ENCODE data around the gene XYLT1.

The XYLT1 gene

DNA sequence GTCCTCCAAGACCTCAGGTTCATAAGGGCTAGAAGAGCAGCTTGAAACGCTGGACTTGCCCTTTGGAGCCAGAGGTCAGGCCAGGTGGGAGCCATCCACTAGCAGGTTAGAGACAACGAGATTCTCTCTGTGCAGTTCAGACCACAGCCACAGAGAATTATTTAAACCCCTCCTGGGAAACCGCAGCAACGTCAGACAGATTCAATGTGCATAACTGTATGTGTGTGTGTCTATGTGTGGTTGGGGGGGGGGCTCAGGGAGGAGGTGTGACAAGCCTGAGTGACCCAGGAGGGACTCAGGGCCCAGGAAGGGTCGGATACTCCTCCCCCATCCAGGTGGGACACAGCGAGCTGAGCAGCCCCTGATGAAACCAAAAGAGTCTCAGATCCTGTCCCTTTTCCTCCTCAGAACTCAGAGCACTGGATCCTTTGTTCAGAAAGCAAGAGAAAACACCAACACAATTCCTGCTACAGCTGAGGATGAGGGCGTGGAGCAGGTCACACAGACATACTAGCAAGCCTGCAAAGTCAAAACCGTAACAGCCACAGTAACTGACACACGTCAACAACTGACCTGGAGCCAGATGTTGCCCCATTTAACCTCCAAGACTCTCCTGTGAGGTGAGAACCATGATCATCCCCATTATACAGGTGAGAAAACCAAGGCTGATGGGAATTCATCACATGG lies 66.8 kb downstream of the XYLT1 start:
- DNase-seq (ENCODE audit: low spot score), result no peak
- TF ChIP-seq, protein P1, sequence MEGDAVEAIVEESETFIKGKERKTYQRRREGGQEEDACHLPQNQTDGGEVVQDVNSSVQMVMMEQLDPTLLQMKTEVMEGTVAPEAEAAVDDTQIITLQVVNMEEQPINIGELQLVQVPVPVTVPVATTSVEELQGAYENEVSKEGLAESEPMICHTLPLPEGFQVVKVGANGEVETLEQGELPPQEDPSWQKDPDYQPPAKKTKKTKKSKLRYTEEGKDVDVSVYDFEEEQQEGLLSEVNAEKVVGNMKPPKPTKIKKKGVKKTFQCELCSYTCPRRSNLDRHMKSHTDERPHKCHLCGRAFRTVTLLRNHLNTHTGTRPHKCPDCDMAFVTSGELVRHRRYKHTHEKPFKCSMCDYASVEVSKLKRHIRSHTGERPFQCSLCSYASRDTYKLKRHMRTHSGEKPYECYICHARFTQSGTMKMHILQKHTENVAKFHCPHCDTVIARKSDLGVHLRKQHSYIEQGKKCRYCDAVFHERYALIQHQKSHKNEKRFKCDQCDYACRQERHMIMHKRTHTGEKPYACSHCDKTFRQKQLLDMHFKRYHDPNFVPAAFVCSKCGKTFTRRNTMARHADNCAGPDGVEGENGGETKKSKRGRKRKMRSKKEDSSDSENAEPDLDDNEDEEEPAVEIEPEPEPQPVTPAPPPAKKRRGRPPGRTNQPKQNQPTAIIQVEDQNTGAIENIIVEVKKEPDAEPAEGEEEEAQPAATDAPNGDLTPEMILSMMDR (IDR thresholded peaks at IDR 0.05), result no peak
- peak overlapping the region; percentile 80 to 95 for H3K27ac ChIP-seq
- H3K4me3 ChIP-seq, result no peak overlapping the region

DNA sequence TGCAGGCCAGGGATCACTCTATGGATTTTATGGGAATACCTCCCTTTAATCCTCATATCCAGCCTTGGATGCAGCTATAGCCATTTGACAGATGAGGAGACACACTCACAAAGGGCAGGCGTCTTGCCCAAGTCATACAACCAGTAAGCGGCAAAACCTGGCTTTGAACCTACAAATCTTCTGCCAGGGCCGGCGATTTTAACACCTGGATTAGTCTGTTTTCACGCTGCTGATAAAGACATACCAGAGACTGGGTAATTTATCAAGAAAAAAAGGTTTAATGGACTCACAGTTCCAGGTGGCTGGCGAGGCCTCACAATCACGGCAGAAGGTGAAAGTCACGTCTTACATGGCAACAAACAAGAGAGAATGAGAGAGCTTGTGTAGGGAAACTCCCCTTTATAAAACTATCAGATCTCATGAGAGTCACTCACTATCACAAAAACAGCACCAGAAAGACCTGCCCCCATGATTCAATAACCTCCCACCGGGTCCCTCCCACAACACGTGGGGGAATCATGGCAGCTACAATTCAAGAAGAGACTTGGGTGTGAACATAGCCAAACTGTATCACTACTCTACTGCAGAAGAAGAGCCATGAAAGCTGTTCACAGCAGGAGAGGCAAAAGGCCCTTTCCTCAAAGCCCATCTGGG lies 67.5 kb downstream of the XYLT1 start:
- no peak for DNase-seq (ENCODE audit: low spot score)
- H3K4me3 ChIP-seq, result no peak overlapping the region
- TF ChIP-seq, protein P1 (IDR thresholded peaks at IDR 0.05), result no peak
- peak overlapping the region in 1 of 2 donors; percentile 95 for H3K27ac ChIP-seq

DNA sequence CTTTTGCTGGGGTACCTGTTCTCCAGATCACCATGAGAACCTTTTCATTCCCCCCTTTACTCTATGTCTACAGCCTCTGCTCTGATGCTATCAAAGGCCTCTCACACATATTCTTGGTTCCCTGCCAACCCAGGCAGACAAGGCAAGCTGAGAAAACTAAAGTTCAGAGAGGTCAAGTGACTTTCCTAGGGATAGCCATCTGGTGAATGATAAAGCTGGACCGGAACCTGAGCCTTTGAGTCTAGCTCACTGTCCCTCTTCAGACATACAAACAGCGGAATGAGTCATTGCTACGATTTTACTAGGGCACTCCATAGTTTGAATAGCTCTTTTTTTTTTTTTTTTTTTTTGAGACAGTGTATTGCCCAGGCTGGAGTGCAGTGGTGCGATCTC lies 73.3 kb downstream of the XYLT1 start:
- no peak for DNase-seq (ENCODE audit: low spot score)
- H3K4me3 ChIP-seq, result peak overlapping the region; percentile 15
- peak overlapping the region; percentile 55 to 64 for H3K27ac ChIP-seq
- TF ChIP-seq, protein P1 (IDR thresholded peaks at IDR 0.05), result no peak

DNA sequence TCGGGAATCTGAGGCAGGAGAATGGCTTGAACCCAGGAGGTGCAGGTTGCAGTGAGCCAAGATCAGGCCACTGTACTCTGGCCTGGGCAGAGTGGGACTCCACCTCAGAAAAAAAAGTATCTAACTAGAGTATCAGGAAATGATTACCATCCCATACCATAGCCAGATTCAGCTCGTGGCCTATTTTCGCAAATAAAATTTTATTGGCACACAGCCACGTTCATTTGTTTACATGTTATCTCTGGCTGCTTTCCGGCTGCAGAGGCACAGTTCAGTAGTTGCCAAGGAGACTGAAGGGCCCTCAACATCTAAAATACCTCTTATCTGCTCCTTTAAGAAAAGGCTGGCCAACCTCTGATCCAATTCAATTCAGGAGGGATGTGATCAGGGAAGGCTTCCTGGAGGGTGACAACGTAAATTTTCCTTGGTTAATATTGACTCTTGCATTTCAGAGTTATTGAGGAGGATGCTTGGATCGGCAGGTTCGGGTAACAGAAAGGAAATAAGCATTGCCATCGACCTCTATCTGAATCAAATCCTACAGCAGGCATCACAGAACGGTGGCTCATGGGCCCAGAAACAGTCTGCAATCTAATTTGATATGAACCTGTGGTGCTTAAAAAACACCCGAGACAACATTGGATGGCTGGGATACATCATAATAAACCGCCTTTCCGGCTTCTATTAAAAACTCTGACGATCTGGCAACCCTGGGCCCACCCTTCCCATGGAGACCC lies 73.8 kb downstream of the XYLT1 start:
- H3K4me3 ChIP-seq, result peak overlapping the region; percentile 15

DNA sequence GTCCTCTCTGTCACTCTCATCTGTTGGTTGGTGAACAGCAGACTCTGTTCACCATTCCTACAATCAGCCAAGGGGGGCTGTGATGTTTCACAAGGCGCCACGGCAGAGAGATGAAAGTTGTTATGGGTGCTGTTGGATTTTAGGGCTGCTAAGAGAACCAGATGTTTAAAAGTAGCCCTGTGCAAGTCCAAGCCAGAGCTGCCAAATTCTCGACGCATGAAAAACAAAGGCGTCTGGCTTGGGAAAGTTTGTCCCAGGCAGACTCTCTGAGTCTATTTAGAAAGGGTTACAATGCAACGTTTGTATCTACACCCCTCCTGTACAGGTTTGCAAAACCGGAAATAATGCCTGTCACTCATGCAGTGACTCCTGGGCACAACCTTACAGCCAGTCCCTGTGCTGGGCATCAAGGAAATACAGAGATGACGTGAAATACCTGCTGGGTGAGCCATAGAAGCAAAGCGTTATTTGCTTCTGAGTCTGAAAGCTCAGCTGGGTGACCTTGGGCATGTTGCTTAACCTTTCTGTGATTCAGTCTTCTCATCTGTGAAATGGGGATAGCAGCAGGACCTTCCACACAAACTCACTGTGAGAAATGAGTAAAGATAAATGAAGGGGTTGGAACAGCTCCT lies 74.8 kb downstream of the XYLT1 start:
- DNase-seq (ENCODE audit: low spot score), result no peak
- peak overlapping the region; percentile 55 to 64 for H3K27ac ChIP-seq
- TF ChIP-seq, protein P1 (IDR thresholded peaks at IDR 0.05), result no peak
- no peak overlapping the region for H3K4me3 ChIP-seq

More for the DNA sequence above, 73.8 kb downstream of the XYLT1 start:
- TF ChIP-seq, protein P1 (IDR thresholded peaks at IDR 0.05), result no peak
- H3K27ac ChIP-seq, result peak overlapping the region; percentile 55 to 64
- no peak for DNase-seq (ENCODE audit: low spot score)

DNA sequence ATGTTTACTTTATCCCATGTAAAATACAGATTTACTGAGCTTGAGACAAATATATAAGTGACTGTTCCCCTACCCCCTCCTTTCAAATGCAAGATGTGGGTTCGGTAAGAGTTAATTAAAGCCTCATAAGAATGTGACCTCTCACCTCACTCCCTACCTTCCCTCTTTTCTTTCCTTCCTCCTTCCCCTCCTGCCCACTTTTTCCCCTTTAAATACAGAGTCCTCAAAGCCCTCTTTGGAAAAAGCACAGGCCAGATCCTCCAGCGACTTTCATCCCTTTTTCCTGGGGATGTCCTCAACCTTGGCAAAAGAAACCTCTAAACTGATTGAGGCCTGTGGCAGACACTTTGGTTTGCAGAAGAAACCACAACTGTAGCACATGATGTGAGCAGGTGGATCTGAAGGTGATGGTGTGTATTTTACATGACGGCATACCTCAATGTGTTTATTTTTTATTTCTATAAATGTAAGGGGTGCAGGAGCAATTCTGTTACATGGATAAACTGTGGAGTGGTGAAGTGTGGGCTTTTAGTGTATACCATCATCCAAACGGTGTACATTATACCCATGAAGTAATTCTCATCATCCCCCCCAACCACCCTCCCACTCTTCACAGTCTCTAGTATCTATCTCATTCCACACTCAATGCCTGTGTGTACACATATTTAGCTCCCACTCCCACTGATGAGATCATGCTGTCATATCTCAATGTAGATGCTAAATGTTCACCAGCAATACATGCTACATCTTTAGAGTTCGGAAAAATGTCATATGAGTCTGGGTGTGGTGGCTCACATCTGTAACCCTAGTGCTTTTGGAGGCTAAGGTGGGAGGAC lies 77.7 kb downstream of the XYLT1 start:
- Histone ChIP-seq H3K4me3 (no peak overlapping the region), H3K27ac (no peak overlapping the region)
- DNase-seq (ENCODE audit: low spot score), result no peak
- TF ChIP-seq, protein P1 (IDR thresholded peaks at IDR 0.05), result no peak
